Lower lobe of right lung (tissue), 2 donors: Measurements from ENCODE around the gene XPO5. TPM values are rescaled to one million over a fixed set of nuclear protein-coding genes. Genes with fewer than 3 reads are reported as not detected.

ENCODE experiments used
- ATAC-seq, 2 donors: fragments of 200-7000 bp; cut with Tn5 transposase; one replicate each; pipeline ENCODE4 v1.9.1; 2020 to 2022; ENCODE audit warnings: mild to moderate bottlenecking in 2 of 2, moderate library complexity in 2 of 2
- DNase-seq: peaks from one replicate; pipeline ENCODE4 v3.0.0-alpha.2; 2020
- H3K27ac ChIP-seq: fragments of 200-600 bp; one replicate; pipeline ENCODE4 v1.8.0; 2022
- H3K27me3 ChIP-seq: fragments of 200-600 bp; one replicate; pipeline ENCODE4 v1.8.0; 2022; ENCODE audit warnings: low read depth
- H3K36me3 ChIP-seq: fragments of 200-600 bp; one replicate; pipeline ENCODE4 v1.8.0; 2022; ENCODE audit warnings: mild to moderate bottlenecking
- H3K4me1 ChIP-seq: fragments of 200-600 bp; one replicate; pipeline ENCODE4 v1.8.0; 2022
- H3K4me3 ChIP-seq: fragments of 200-600 bp; one replicate; pipeline ENCODE4 v1.8.0; 2022; ENCODE audit warnings: mild to moderate bottlenecking
- H3K9me3 ChIP-seq: fragments of 200-600 bp; one replicate; pipeline ENCODE4 v1.8.0; 2022
- CTCF ChIP-seq: fragments of 200-600 bp; IDR thresholded peaks from one replicate; pipeline ENCODE4 v1.8.0; 2022; ENCODE audit warnings: antibody characterized with exemption, mild to moderate bottlenecking
- intact Hi-C: fragments of 100-400 bp; cut with DNase I; formaldehyde crosslinking; loops from one replicate; pipeline ENCODE4 v1.11.0; 2022
- total RNA-seq: library from RNA; stranded (reverse); fragmentation: NEBNext Ultra II Directional; extraction: Animal tissue kit (Norgen Biotek cat#: 25700); gene quantifications from one replicate; pipeline ENCODE4 v1.2.1, GENCODE V29; 2021
- donor health status: DM: no; HTN: yes; CAD: no; lungs with severe emphysema.

The XPO5 gene
- total RNA-seq, 1 donor from 2014 or later, result 29.9 TPM

- H3K27ac ChIP-seq, result no peak overlapping the region
- no peaks in the 10 kb centered on the region for H3K9me3 ChIP-seq
- H3K36me3 ChIP-seq, result peaks cover 21% of the 10 kb centered on the region
- H3K27me3 ChIP-seq, result no peaks in the 10 kb centered on the region
- no peak for DNase-seq
- H3K4me1 ChIP-seq, result peaks cover 37% of the 10 kb centered on the region
- TF ChIP-seq CTCF, result no peak
- intact Hi-C loops, result no loop called here
- no peak for ATAC-seq
- H3K4me3 ChIP-seq, result no peak overlapping the region
Measured at GRCh38 chr6:43493833-43494232, 82.0 kb downstream of the XPO5 start.

DNA sequence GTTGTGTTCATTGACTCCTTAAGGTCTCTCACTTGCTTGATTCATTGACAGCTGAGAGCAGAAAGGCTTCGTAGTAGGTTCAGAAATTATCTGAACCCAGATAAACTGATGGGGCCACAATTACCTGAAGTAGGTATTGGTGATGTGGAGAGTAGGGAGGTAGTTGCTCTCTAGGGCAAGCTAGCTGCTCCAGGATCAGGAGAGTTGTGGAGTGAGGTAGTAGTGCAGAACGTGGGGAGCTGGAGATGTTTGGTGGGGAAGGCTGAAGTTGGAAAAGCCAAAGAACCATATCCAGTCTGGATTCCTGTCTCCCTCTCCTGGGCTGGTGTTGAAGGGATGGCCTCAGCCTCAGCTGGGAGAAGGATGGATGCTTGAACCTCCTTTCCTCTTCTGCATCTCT lies 82.6 kb downstream of the XPO5 start:
- TF ChIP-seq CTCF, result no peak
- Histone ChIP-seq H3K4me3 (no peak overlapping the region), H3K4me1 (peaks cover 37% of the 10 kb centered on the region), H3K27ac (no peak overlapping the region), H3K36me3 (peaks cover 15% of the 10 kb centered on the region), H3K27me3 (no peaks in the 10 kb centered on the region), H3K9me3 (no peaks in the 10 kb centered on the region)
- ATAC-seq (no peak), DNase-seq (no peak)
- intact Hi-C loops, result no loop called here

- DNase-seq (no peak), ATAC-seq (peak in 1 of 2 donors; percentile 30)
- Histone ChIP-seq H3K9me3 (no peaks in the 10 kb centered on the region), H3K4me1 (peaks cover 37% of the 10 kb centered on the region), H3K36me3 (peaks cover 9% of the 10 kb centered on the region), H3K4me3 (no peak overlapping the region), H3K27ac (peak overlapping the region; percentile 53), H3K27me3 (no peaks in the 10 kb centered on the region)
- no peak for TF ChIP-seq CTCF
- intact Hi-C loops, result no loop called here
Measured at GRCh38 chr6:43492673-43493072, 83.2 kb downstream of the XPO5 start.

GRCh38 chr6:43491750-43492661 lies 83.8 kb downstream of the XPO5 start:
- Histone ChIP-seq H3K27ac (peak overlapping the region; percentile 53), H3K4me3 (no peak overlapping the region), H3K4me1 (peaks cover 37% of the 10 kb centered on the region), H3K36me3 (peaks cover 12% of the 10 kb centered on the region), H3K27me3 (no peaks in the 10 kb centered on the region), H3K9me3 (no peaks in the 10 kb centered on the region)
- TF ChIP-seq CTCF, result no peak
- intact Hi-C loops, result no loop called here
- peak; percentile 73 for DNase-seq
- ATAC-seq, result peak; percentile 60 to 76

GRCh38 chr6:43490523-43490939 lies 85.3 kb downstream of the XPO5 start:
- Histone ChIP-seq H3K4me3 (no peak overlapping the region), H3K27me3 (no peaks in the 10 kb centered on the region), H3K9me3 (no peaks in the 10 kb centered on the region), H3K36me3 (peaks cover 12% of the 10 kb centered on the region), H3K4me1 (peaks cover 24% of the 10 kb centered on the region), H3K27ac (no peak overlapping the region)
- intact Hi-C loops, result no loop called here
- TF ChIP-seq CTCF, result no peak
- DNase-seq, result no peak
- ATAC-seq, result no peak
